Smooth muscle cell (in vitro differentiated cells): Measurements from ENCODE around the gene PRKN. TPM values are rescaled to one million over a fixed set of nuclear protein-coding genes. Genes with fewer than 3 reads are reported as not detected.

Experiments used
- DNase-seq: peaks from one replicate; lab custom pipeline; 2025; ENCODE audit not compliant: unreplicated experiment; lab: John Stamatoyannopoulos, UW
- H2AFZ ChIP-seq: fragments of 200-600 bp; sonication (generic); 2 replicates; pipeline ENCODE4 v1.6.0; 2016; ENCODE audit warnings: antibody characterized with exemption, low read depth, mild to moderate bottlenecking
- H3F3A ChIP-seq: fragments of 200-600 bp; sonication (generic); 2 replicates; pipeline ENCODE4 v1.6.0; 2017; ENCODE audit warnings: antibody characterized with exemption, low read depth
- H3K27ac ChIP-seq: fragments of 200-600 bp; sonication (generic); 2 replicates; pipeline ENCODE4 v1.5.1; 2016; ENCODE audit warnings: low read depth, mild to moderate bottlenecking
- H3K27me3 ChIP-seq: fragments of 200-600 bp; sonication (generic); 2 replicates; pipeline ENCODE4 v1.6.1; 2016; ENCODE audit warnings: low read depth, mild to moderate bottlenecking
- H3K36me3 ChIP-seq: fragments of 200-600 bp; sonication (generic); 2 replicates; pipeline ENCODE4 v1.5.1; 2016; ENCODE audit warnings: low read depth
- H3K4me1 ChIP-seq: fragments of 200-600 bp; sonication (generic); 2 replicates; pipeline ENCODE4 v1.5.1; 2016; ENCODE audit warnings: low read depth
- H3K4me2 ChIP-seq: fragments of 200-600 bp; sonication (generic); 2 replicates; pipeline ENCODE4 v1.6.0; 2016; ENCODE audit warnings: mild to moderate bottlenecking
- H3K4me3 ChIP-seq: fragments of 200-600 bp; sonication (generic); 2 replicates; pipeline ENCODE4 v1.5.1; 2016; ENCODE audit warnings: mild to moderate bottlenecking
- H3K79me2 ChIP-seq: fragments of 200-600 bp; sonication (generic); 2 replicates; pipeline ENCODE4 v1.6.0; 2016; ENCODE audit warnings: low read depth, mild to moderate bottlenecking
- H3K9ac ChIP-seq: fragments of 200-600 bp; sonication (generic); 2 replicates; pipeline ENCODE4 v1.6.0; 2016; ENCODE audit warnings: low read depth
- H3K9me3 ChIP-seq: fragments of 200-600 bp; sonication (generic); replicated peaks from 2 replicates; pipeline ENCODE4 v1.5.1; 2016; ENCODE audit warnings: low read depth
- H4K20me1 ChIP-seq: fragments of 200-600 bp; sonication (generic); 2 replicates; pipeline ENCODE4 v1.6.0; 2016; ENCODE audit warnings: low read depth
- CTCF ChIP-seq: fragments of 200-600 bp; sonication (generic); IDR thresholded peaks from 2 replicates; pipeline ENCODE4 v1.5.1; 2017; ENCODE audit warnings: borderline replicate concordance, mild to moderate bottlenecking, antibody characterized with exemption; ENCODE audit not compliant: insufficient read depth, poor library complexity, severe bottlenecking
- WGBS: methylation state at CpG from one replicate; pipeline ENCODE4 v1.1.7; 2016; ENCODE audit warnings: low lambda C conversion rate; 5-methylcytosine and 5-hydroxymethylcytosine counted together
- polyA plus RNA-seq: library from polyadenylated mRNA; unstranded; fragments of >200 nt; fragmentation: Nextera tagmentation; extraction: Ambion mirVana; gene quantifications from 2 replicates; pipeline ENCODE4 v1.2.1, GENCODE V29; 2016
- total RNA-seq: library from RNA; depleted of rRNA; stranded (reverse); fragments of >200 nt; gene quantifications from 2 replicates; pipeline ENCODE4 v1.2.3, GENCODE V29; 2014

Gene PRKN
- total and polyA plus RNA-seq, 2 experiments from 2014 or later = 0.81 to 5.1 TPM

GRCh38 chr6:161590961-161591627 is 1136.5 kb downstream of the PRKN start:
- no peak for DNase-seq
- H3K4me3 ChIP-seq = no peak overlapping the region
- no peaks in the 10 kb centered on the region for H3K27me3 ChIP-seq
- WGBS = 72% methylated on average over 5 of the region's 5 CpGs
- no peaks in the 10 kb centered on the region for H3F3A ChIP-seq
- no peaks in the 10 kb centered on the region for H4K20me1 ChIP-seq
- H3K4me1 ChIP-seq = no peaks in the 10 kb centered on the region
- no peak overlapping the region for H3K27ac ChIP-seq
- H3K9ac ChIP-seq = no peak overlapping the region
- H2AFZ ChIP-seq = no peak overlapping the region
- H3K36me3 ChIP-seq = no peaks in the 10 kb centered on the region
- H3K79me2 ChIP-seq = no peaks in the 10 kb centered on the region
- no peak for TF ChIP-seq CTCF
- no peaks in the 10 kb centered on the region for H3K9me3 ChIP-seq
- H3K4me2 ChIP-seq = no peak overlapping the region

GRCh38 chr6:161586887-161587286 is 1140.7 kb downstream of the PRKN start:
- H3K9me3 ChIP-seq = no peaks in the 10 kb centered on the region
- no peaks in the 10 kb centered on the region for H4K20me1 ChIP-seq
- H3K4me3 ChIP-seq = no peak overlapping the region
- H3K4me2 ChIP-seq = no peak overlapping the region
- no peak overlapping the region for H3K9ac ChIP-seq
- H3K27ac ChIP-seq = no peak overlapping the region
- H3K36me3 ChIP-seq = no peaks in the 10 kb centered on the region
- no peaks in the 10 kb centered on the region for H3K4me1 ChIP-seq
- TF ChIP-seq CTCF = no peak
- no peaks in the 10 kb centered on the region for H3F3A ChIP-seq
- WGBS = 59% methylated on average over 2 of the region's 2 CpGs
- peaks cover 20% of the 10 kb centered on the region for H3K27me3 ChIP-seq
- H2AFZ ChIP-seq = no peak overlapping the region
- H3K79me2 ChIP-seq = no peaks in the 10 kb centered on the region
- no peak for DNase-seq

GRCh38 chr6:161584621-161585340 is 1142.8 kb downstream of the PRKN start:
- no peak for DNase-seq
- Histone ChIP-seq H3K4me1 (no peaks in the 10 kb centered on the region), H3K27ac (no peak overlapping the region), H3K4me2 (no peak overlapping the region), H3K79me2 (no peaks in the 10 kb centered on the region), H3K9me3 (no peaks in the 10 kb centered on the region), H3K36me3 (no peaks in the 10 kb centered on the region), H3K27me3 (peaks cover 20% of the 10 kb centered on the region), H2AFZ (no peak overlapping the region), H4K20me1 (no peaks in the 10 kb centered on the region), H3F3A (no peaks in the 10 kb centered on the region), H3K4me3 (no peak overlapping the region), H3K9ac (no peak overlapping the region)
- TF ChIP-seq CTCF = no peak
- WGBS = 89% methylated on average over 8 of the region's 8 CpGs

- Histone ChIP-seq H3K4me2 (no peak overlapping the region), H3K27ac (no peak overlapping the region), H3K27me3 (peaks cover 20% of the 10 kb centered on the region), H3K9ac (no peak overlapping the region), H3K36me3 (no peaks in the 10 kb centered on the region), H3K4me3 (no peak overlapping the region), H3F3A (no peaks in the 10 kb centered on the region), H2AFZ (no peak overlapping the region), H4K20me1 (no peaks in the 10 kb centered on the region), H3K9me3 (no peaks in the 10 kb centered on the region), H3K79me2 (no peaks in the 10 kb centered on the region), H3K4me1 (no peaks in the 10 kb centered on the region)
- no peak for DNase-seq
- WGBS = 67% methylated on average over 1 of the region's 1 CpG
- no peak for TF ChIP-seq CTCF
Measured at GRCh38 chr6:161584051-161584450, 1143.5 kb downstream of the PRKN start.
